Adrenal gland (tissue), 5 donors: ENCODE measurements around the gene FNBP1.

Experiments used
- POLR2A ChIP-seq, 2 donors: fragments of 450-650 bp; IDR thresholded peaks; one replicate each; pipeline ENCODE4 v1.6.1; 2017; ENCODE audit warnings: antibody characterized with exemption in 2 of 2, mild to moderate bottlenecking in 2 of 2, moderate library complexity in 1 of 2
- TF ChIP-seq, protein P1 (sequence below), 6 experiments: fragments of 450-650 bp in 4 of 6; fragments of 200-600 bp in 2 of 6; sonication (generic) in 1 of 6; IDR thresholded peaks; 1 replicate in 5 of 6; 2 replicates in 1 of 6; pipeline versions ENCODE4 v1.5.1 to v1.8.0; 2016 to 2021; ENCODE audit warnings: antibody characterized with exemption in 6 of 6, mild to moderate bottlenecking in 2 of 6, moderate library complexity in 1 of 6
- donor health status: DM: no; HTN: no; CAD: no.

DNA sequence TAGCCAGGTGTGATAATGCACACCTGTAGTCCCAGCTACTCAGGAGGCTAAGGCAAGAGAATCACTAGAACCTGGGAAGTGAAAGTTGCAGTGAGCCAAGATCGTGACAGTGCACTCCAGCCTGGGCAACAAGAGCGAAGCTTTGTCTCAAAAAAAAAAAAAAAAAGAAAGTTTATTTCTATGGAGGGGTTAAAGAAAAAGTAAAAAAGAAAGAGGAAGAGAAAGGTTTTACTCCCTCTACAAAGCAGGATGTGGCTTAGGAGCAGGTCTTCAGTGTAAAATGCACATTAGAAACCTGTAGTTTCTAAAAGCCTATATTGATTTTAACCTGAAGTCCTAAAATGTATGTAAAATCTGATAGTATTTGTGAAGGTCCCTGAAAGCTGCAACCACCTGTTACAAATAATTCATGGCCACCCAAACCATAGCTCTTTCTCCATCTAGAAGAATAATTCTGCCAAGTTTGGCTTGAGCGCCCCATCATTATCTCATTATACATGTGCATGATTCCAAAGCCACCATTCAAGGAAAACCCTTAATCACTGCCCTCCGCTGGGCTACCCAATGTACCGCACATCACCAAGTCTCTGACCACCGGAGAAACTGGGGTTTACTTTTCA, 3.4 kb downstream of the FNBP1 start:
- TF ChIP-seq, protein P1, sequence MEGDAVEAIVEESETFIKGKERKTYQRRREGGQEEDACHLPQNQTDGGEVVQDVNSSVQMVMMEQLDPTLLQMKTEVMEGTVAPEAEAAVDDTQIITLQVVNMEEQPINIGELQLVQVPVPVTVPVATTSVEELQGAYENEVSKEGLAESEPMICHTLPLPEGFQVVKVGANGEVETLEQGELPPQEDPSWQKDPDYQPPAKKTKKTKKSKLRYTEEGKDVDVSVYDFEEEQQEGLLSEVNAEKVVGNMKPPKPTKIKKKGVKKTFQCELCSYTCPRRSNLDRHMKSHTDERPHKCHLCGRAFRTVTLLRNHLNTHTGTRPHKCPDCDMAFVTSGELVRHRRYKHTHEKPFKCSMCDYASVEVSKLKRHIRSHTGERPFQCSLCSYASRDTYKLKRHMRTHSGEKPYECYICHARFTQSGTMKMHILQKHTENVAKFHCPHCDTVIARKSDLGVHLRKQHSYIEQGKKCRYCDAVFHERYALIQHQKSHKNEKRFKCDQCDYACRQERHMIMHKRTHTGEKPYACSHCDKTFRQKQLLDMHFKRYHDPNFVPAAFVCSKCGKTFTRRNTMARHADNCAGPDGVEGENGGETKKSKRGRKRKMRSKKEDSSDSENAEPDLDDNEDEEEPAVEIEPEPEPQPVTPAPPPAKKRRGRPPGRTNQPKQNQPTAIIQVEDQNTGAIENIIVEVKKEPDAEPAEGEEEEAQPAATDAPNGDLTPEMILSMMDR (IDR thresholded peaks at IDR 0.05), result no peak
- TF ChIP-seq POLR2A (IDR thresholded peaks at IDR 0.05), result no peak
